Heart right ventricle (tissue), 16 donors: ENCODE measurements around the gene BIRC7. TPM values are rescaled to one million over a fixed set of nuclear protein-coding genes. Genes with fewer than 3 reads are reported as not detected.

Experiments
- ATAC-seq, 8 donors: fragments of 200-7000 bp; cut with Tn5 transposase; one replicate each; pipeline ENCODE4 v1.9.1; 2020; ENCODE audit warnings: mild to moderate bottlenecking in 8 of 8, moderate library complexity in 8 of 8, moderate number of reproducible peaks in 1 of 8
- DNase-seq, 2 donors: peaks; one replicate each; pipeline ENCODE4 v3.0.0-alpha.2; 2020
- H3K27ac ChIP-seq, 10 donors: fragments of 200-600 bp; sonication (generic) in 2 of 10; one replicate each; pipeline versions ENCODE4 v1.5.0 to v1.8.0; 2020 to 2022; ENCODE audit warnings: mild to moderate bottlenecking in 3 of 10
- H3K27me3 ChIP-seq, 7 donors: fragments of 200-600 bp; one replicate each; pipeline ENCODE4 v1.8.0; 2021 to 2022; ENCODE audit warnings: mild to moderate bottlenecking in 2 of 7
- H3K36me3 ChIP-seq, 9 donors: fragments of 200-600 bp; sonication (generic) in 1 of 9; one replicate each; pipeline versions ENCODE4 v1.5.0 to v1.8.0; 2020 to 2022; ENCODE audit warnings: mild to moderate bottlenecking in 2 of 9
- H3K4me1 ChIP-seq, 9 donors: fragments of 200-600 bp; sonication (generic) in 1 of 9; one replicate each; pipeline versions ENCODE4 v1.5.0 to v1.8.0; 2020 to 2022; ENCODE audit warnings: mild to moderate bottlenecking in 4 of 9
- H3K4me3 ChIP-seq, 10 donors: fragments of 200-600 bp; sonication (generic) in 2 of 10; one replicate each; pipeline versions ENCODE4 v1.5.0 to v1.8.0; 2020 to 2022; ENCODE audit warnings: mild to moderate bottlenecking in 7 of 10, moderate library complexity in 2 of 10
- H3K9me3 ChIP-seq, 11 donors: fragments of 200-600 bp in 10 of 11; sonication (generic) in 2 of 11; one replicate each; pipeline versions ENCODE4 v1.5.0 to v1.8.0; 2013 to 2022; ENCODE audit warnings: mild to moderate bottlenecking in 2 of 11, control low read depth in 1 of 11, moderate library complexity in 1 of 11
- WGBS, 2 donors: extraction: QIAGEN DNeasy Blood & Tissue Kit; methylation state at CpG; one replicate each; pipeline ENCODE4 v1.1.7; 2013; ENCODE audit warnings: inconsistent platforms in 1 of 2; 5-methylcytosine and 5-hydroxymethylcytosine counted together
- intact Hi-C, 10 donors: fragments of 100-400 bp; cut with DNase I; formaldehyde crosslinking; loops; one replicate each; pipeline versions ENCODE4 v1.11.1 to v1.14.2; 2022
- polyA plus RNA-seq, 2 donors: library from polyadenylated mRNA; stranded (reverse); fragments of 200-250 nt; gene quantifications; one replicate each; pipeline ENCODE4 v1.2.3, GENCODE V29; 2013
- total RNA-seq, 10 donors: library from RNA; stranded (reverse); fragmentation: NEBNext Ultra II Directional in 3 of 10; extraction: Animal tissue kit (Norgen Biotek cat#: 25700) in 3 of 10; gene quantifications; one replicate each; pipeline versions ENCODE4 v1.2.1 to v1.2.4, GENCODE V29; 2021 to 2023
- TF ChIP-seq, protein P1 (sequence below), 9 donors: fragments of 200-600 bp; sonication (generic) in 2 of 9; IDR thresholded peaks; one replicate each; pipeline versions ENCODE4 v1.5.0 to v1.8.0; 2021 to 2022; ENCODE audit warnings: antibody characterized with exemption in 9 of 9, mild to moderate bottlenecking in 5 of 9, moderate library complexity in 1 of 9
- donor health status: Arrhythmogenic right ventricular cardiomyopathy.
- donor health status: ischemic (EF 13 %, LVEDD 7.1; RV severe dilation, severe dysfunction).
- donor health status: healthy with polysubstance abuse.
- donor health status: DM: no; HTN: yes; CAD: no.
- donor health status: DM: no; HTN: no; CAD: no.
- donor health status: ischemic (EF 25% LVEDD 6.9; RV normal size, moderate dysfunction).
- donor health status: ischemic (EF 25% LVEDD 5.7; RV mildly dilated, moderate dysfunction).
- donor health status: healthy.
- donor health status: DM: yes; HTN: yes; CAD: no.
- donor health status: Ischemic cardiomyopathy.
- donor health status: ischemic (EF 35%, LVEDD 5.7; RV mildly dilated, moderate dysfunction).
- donor health status: nonischemic (EF 11% LVEDD 7.7; RV severe dilation, severe dysfunction).
- donor health status: DM: yes; HTN: yes; CAD: no.
- donor health status: PGD.
- donor health status: ischemic (EF 29% LVEDD 5.4; RV normal size, mild dysfunction).
- donor health status: nonischemic (EF 23%, LVEDD 6.1; RV moderate dilation, normal function).

BIRC7 gene
- total and polyA plus RNA-seq, 12 donors = 0.21 to 2.1 (median 0.37) TPM; not detected in 7

DNA sequence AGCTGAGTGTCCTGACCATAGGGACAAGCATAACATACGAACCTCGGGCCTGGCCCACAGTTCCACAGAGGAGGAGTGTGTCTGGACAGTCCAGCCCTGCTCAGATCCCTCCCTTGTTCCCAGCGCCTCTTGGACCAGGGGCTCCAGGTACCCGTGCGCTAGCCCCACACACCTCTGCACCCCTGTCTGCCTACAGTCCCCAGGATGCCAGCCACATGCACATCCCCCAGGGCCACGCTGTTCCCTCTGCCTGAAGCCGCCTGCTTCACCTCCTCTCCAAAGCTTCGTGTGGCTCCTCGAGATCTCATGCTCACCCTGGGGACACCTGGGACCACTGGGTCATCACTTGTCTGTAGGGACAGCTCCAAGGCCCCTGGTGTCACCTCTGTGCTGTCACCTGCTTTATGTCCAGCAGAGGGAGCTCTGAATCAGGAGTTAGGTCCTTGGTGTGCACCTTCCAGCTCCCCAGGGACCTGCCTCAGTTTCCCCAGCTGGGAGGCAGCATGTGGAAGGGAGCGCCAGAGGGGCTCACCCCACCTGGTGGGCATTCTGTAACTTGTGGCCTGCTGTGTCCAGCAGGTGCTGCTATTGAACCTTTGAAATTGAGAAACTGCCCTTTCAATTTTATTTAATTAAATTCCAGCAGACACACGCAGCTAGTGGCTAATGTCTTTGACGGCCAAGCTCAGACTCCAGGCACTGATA, 12.4 kb upstream of the BIRC7 start:
- Histone ChIP-seq H3K4me1 (peaks cover 0 to 12% (median 6%) of the 10 kb centered on the region in 9 donors), H3K9me3 (no peaks in the 10 kb centered on the region), H3K36me3 (no peaks in the 10 kb centered on the region), H3K27ac (no peak overlapping the region), H3K4me3 (no peak overlapping the region), H3K27me3 (peaks cover 0 to 11% (median under 1%) of the 10 kb centered on the region in 7 donors)
- TF ChIP-seq, protein P1, sequence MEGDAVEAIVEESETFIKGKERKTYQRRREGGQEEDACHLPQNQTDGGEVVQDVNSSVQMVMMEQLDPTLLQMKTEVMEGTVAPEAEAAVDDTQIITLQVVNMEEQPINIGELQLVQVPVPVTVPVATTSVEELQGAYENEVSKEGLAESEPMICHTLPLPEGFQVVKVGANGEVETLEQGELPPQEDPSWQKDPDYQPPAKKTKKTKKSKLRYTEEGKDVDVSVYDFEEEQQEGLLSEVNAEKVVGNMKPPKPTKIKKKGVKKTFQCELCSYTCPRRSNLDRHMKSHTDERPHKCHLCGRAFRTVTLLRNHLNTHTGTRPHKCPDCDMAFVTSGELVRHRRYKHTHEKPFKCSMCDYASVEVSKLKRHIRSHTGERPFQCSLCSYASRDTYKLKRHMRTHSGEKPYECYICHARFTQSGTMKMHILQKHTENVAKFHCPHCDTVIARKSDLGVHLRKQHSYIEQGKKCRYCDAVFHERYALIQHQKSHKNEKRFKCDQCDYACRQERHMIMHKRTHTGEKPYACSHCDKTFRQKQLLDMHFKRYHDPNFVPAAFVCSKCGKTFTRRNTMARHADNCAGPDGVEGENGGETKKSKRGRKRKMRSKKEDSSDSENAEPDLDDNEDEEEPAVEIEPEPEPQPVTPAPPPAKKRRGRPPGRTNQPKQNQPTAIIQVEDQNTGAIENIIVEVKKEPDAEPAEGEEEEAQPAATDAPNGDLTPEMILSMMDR (IDR thresholded peaks at IDR 0.05) = peak; percentile 11 to 76 (median 66)
- peak in 4 of 8 donors; percentile 14 to 40 (median 37) for ATAC-seq
- WGBS, 2 donors = 42 to 48% methylated on average over 12 of the region's 12 CpGs
- intact Hi-C loops = no loop called here
- no peak for DNase-seq

- intact Hi-C loops = no loop called here
- ATAC-seq (no peak), DNase-seq (no peak)
- Histone ChIP-seq H3K27me3 (peaks cover 0 to 17% (median 6%) of the 10 kb centered on the region in 7 donors), H3K9me3 (no peaks in the 10 kb centered on the region), H3K4me1 (peaks cover 0 to 12% (median 6%) of the 10 kb centered on the region in 9 donors), H3K27ac (no peak overlapping the region), H3K36me3 (no peaks in the 10 kb centered on the region), H3K4me3 (no peak overlapping the region)
- TF ChIP-seq, protein P1 (IDR thresholded peaks at IDR 0.05) = no peak
- WGBS, 2 donors = 72 to 77% methylated on average over 6 of the region's 6 CpGs
Observed at GRCh38 chr20:63223826-63224207, 11.9 kb upstream of the BIRC7 start.

DNA sequence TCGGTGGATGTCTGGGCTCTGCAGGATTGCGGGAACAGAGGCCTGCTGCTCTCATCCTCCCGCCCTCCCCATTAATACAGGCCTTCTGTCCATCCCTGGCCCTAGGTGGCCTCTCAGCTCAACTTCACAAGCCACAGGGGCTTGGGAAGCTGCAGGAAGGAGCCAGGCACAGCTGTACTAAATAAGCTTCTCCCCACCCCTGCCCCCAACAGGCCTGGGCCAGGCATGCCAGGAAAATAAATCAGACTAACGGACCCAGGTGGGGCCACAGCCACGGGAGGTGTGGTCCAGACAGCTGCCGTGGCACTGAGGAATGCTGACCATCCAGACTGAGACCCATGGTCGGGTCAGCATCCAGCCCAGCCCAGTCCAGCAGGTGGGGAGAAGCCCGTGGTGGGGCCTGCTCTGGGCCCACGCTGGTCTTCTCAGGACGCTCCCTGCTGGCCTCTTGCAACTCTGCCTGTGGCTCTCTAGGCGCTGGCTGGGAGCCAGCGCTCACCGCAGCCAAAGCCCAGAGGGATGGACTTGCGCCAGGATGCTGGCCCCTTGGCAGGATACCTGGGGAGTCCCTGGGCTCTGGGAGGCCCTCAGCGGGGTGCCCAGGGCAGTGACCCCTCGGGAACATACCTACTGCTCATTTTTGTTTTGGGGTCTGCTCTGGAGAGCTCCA, 11.2 kb upstream of the BIRC7 start:
- ATAC-seq = peak; percentile 62 to 86 (median 69)
- DNase-seq = peak; percentile 31 to 62
- 28 to 30% methylated on average over 16 of the region's 16 CpGs for WGBS, 2 donors
- H3K36me3 ChIP-seq = no peaks in the 10 kb centered on the region
- no peaks in the 10 kb centered on the region for H3K9me3 ChIP-seq
- no peak overlapping the region for H3K27ac ChIP-seq
- H3K27me3 ChIP-seq = peaks cover 0 to 19% (median 12%) of the 10 kb centered on the region in 7 donors
- H3K4me3 ChIP-seq = no peak overlapping the region
- intact Hi-C loops = no loop called here
- peaks cover 0 to 12% (median 6%) of the 10 kb centered on the region in 9 donors for H3K4me1 ChIP-seq
- TF ChIP-seq, protein P1 (IDR thresholded peaks at IDR 0.05) = peak in 4 of 9 donors; percentile 17 to 49 (median 44)

DNA sequence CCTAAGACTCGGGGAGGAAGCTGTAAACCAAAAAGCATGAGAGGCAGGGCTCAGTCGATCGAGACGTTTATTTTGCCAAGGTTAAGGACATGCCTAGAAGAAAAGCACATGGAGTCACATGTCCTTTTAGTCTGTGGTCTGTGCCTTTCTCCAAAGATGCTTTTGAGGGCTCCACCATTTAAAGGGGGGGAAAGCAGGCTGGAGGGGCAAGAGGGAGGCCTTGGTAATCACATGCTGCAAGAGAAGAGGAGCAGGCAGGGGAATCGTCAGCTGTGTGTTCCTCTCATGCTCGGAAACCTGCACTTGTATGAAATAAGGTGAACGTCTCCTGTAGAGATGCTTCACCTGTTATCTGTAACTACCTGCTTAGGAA, 10.6 kb upstream of the BIRC7 start:
- H3K9me3 ChIP-seq = no peaks in the 10 kb centered on the region
- no peaks in the 10 kb centered on the region for H3K36me3 ChIP-seq
- DNase-seq = no peak
- H3K27me3 ChIP-seq = peaks cover 0 to 20% (median 13%) of the 10 kb centered on the region in 7 donors
- H3K4me3 ChIP-seq = no peak overlapping the region
- no peak overlapping the region for H3K27ac ChIP-seq
- H3K4me1 ChIP-seq = peaks cover 0 to 12% (median 6%) of the 10 kb centered on the region in 9 donors
- WGBS, 2 donors = 36% methylated on average over 7 of the region's 7 CpGs
- intact Hi-C loops = no loop called here
- TF ChIP-seq, protein P1 (IDR thresholded peaks at IDR 0.05) = no peak
- ATAC-seq = no peak
